H1 (cell line): ENCODE measurements around the gene MYO18A.

Experiments
- BRCA1 ChIP-seq: IDR thresholded peaks from 2 replicates; pipeline ENCODE4 v1.6.1; 2012; ENCODE audit warnings: low read depth, low read length, improper control_type of control experiment
- CEBPB ChIP-seq: IDR thresholded peaks from 2 replicates; pipeline ENCODE4 v1.6.1; 2012; ENCODE audit warnings: low read depth, low read length
- EP300 ChIP-seq, 2 experiments: IDR thresholded peaks; 1 replicate in 1 of 2; 2 replicates in 1 of 2; pipeline ENCODE4 v1.6.1; 2011 to 2012; ENCODE audit warnings: low read depth in 2 of 2, low read length in 2 of 2, mild to moderate bottlenecking in 2 of 2, borderline replicate concordance in 1 of 2, inconsistent platforms in 1 of 2, moderate library complexity in 1 of 2
- EZH2 ChIP-seq: fragments of 200-600 bp; sonication (generic); IDR thresholded peaks from 2 replicates; pipeline ENCODE4 v1.7.1; 2012; ENCODE audit warnings: low read depth, mild to moderate bottlenecking, moderate library complexity, low read length, inconsistent platforms; ENCODE audit not compliant: severe bottlenecking
- GABPA ChIP-seq: IDR thresholded peaks from 2 replicates; pipeline ENCODE4 v1.6.1; 2011; ENCODE audit warnings: mild to moderate bottlenecking, low read length, moderate library complexity, borderline replicate concordance; ENCODE audit not compliant: insufficient read depth
- JUN ChIP-seq: IDR thresholded peaks from 2 replicates; pipeline ENCODE4 v1.6.1; 2011; ENCODE audit warnings: low read depth, mild to moderate bottlenecking, improper control_type of control experiment, low read length
- RAD21 ChIP-seq, 2 experiments: IDR thresholded peaks in 1 of 2; conservative IDR thresholded peaks in 1 of 2; 2 replicates each; pipeline ENCODE4 v1.6.1; 2011; ENCODE audit warnings: low read depth in 2 of 2, low read length in 2 of 2, improper control_type of control experiment in 1 of 2, inconsistent platforms in 1 of 2, mild to moderate bottlenecking in 1 of 2, moderate library complexity in 1 of 2
- TAF1 ChIP-seq: IDR thresholded peaks from 2 replicates; pipeline ENCODE4 v1.6.1; 2011; ENCODE audit warnings: mild to moderate bottlenecking, low read depth, low read length
- TAF7 ChIP-seq: optimal IDR thresholded peaks from 2 replicates; pipeline ENCODE3; 2011; ENCODE audit warnings: low read depth, mild to moderate bottlenecking, inconsistent platforms, low read length, moderate library complexity, borderline replicate concordance
- TEAD4 ChIP-seq: IDR thresholded peaks from 2 replicates; pipeline ENCODE4 v1.6.1; 2012; ENCODE audit warnings: low read depth, low read length, inconsistent platforms, mixed read lengths
- ZNF274 ChIP-seq: IDR thresholded peaks from 2 replicates; pipeline ENCODE4 v1.7.0; 2012; ENCODE audit warnings: low read length, borderline replicate concordance; ENCODE audit errors: extremely low read depth
- TF ChIP-seq, protein P1 (sequence below), 3 experiments: IDR thresholded peaks; 1 replicate in 2 of 3; 2 replicates in 1 of 3; pipeline versions ENCODE4 v1.5.1 to v1.6.1; 2011; ENCODE audit warnings: low read length in 3 of 3, mild to moderate bottlenecking in 3 of 3, inconsistent platforms in 2 of 3, low read depth in 1 of 3, moderate library complexity in 1 of 3; ENCODE audit not compliant: insufficient read depth in 1 of 3; ENCODE audit errors: control extremely low read depth in 1 of 3

- TF ChIP-seq CEBPB (no peak), GABPA (no peak), TAF7 (no peak), JUN (no peak), ZNF274 (no peak), EZH2 (no peak), TAF1 (no peak), TEAD4 (no peak), EP300 (IDR thresholded peaks at IDR 0.05; ENCODE audit: borderline replicate concordance in 1 of 2, low read depth in 2 of 2, low read length in 2 of 2) (no peak), BRCA1 (no peak), RAD21 (IDR thresholded peaks at IDR 0.05 in 1 of 2, conservative IDR thresholded peaks at IDR 0.05 in 1 of 2; ENCODE audit: low read depth in 2 of 2, low read length in 2 of 2) (no peak)
- TF ChIP-seq, protein P1, sequence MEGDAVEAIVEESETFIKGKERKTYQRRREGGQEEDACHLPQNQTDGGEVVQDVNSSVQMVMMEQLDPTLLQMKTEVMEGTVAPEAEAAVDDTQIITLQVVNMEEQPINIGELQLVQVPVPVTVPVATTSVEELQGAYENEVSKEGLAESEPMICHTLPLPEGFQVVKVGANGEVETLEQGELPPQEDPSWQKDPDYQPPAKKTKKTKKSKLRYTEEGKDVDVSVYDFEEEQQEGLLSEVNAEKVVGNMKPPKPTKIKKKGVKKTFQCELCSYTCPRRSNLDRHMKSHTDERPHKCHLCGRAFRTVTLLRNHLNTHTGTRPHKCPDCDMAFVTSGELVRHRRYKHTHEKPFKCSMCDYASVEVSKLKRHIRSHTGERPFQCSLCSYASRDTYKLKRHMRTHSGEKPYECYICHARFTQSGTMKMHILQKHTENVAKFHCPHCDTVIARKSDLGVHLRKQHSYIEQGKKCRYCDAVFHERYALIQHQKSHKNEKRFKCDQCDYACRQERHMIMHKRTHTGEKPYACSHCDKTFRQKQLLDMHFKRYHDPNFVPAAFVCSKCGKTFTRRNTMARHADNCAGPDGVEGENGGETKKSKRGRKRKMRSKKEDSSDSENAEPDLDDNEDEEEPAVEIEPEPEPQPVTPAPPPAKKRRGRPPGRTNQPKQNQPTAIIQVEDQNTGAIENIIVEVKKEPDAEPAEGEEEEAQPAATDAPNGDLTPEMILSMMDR (IDR thresholded peaks at IDR 0.05; ENCODE audit: control extremely low read depth in 1 of 3, insufficient read depth in 1 of 3, low read depth in 1 of 3, low read length in 3 of 3): no peak
Measured at GRCh38 chr17:29054835-29055234, 125.4 kb downstream of the MYO18A start.
